HUDEP-2 (cell line): ENCODE measurements around the gene RHOH.
"Not testable (repeated sequence)": the region's sequence is repeated elsewhere in the genome, so short reads cannot be mapped to it uniquely, and the experiment has no call there.

ENCODE experiments used
- DNase-seq, 76 experiments: peaks; one replicate each; lab custom pipeline; 2025; ENCODE audit not compliant: unreplicated experiment in 76 of 76; lab: John Stamatoyannopoulos, UW

Gene RHOH, protein sequence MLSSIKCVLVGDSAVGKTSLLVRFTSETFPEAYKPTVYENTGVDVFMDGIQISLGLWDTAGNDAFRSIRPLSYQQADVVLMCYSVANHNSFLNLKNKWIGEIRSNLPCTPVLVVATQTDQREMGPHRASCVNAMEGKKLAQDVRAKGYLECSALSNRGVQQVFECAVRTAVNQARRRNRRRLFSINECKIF

DNA sequence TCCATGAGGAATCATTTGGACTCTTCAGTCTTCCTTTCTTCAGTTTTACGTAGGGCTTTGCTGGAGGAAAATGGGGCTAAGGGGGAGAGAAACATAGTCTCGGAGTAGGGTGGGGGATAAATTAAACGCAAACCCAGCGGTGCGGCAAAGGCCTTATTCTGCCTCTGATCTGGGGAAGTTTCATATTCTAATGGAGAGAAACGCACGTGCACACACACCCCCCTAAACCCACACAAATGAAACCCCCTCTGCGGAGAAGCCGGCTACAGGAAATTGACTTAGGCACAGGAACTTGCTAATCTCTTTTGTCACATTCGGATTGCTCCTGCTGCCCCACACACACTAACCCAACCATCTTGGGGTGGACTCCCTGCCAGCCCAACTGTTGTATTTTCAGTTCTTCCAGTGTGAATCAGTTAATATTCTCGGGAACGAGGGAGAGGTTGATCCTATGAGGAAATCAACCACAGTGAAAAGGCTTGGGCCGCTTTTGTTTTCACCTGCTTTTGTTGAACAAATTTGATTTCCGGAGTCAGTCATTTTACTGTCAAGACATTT is at the start of gene RHOH:
RHOH (plus strand) TSS at position 308 of the 558 bp plus-strand sequence. CDS start 46,356 bp downstream, outside the sequence.
- DNase-seq = peak in 39 of 76 experiments; percentile 3 to 46 (median 20)

GRCh38 chr4:40147490-40147889 is 49.3 kb upstream of the RHOH start:
- DNase-seq = not testable (repeated sequence)

DNA sequence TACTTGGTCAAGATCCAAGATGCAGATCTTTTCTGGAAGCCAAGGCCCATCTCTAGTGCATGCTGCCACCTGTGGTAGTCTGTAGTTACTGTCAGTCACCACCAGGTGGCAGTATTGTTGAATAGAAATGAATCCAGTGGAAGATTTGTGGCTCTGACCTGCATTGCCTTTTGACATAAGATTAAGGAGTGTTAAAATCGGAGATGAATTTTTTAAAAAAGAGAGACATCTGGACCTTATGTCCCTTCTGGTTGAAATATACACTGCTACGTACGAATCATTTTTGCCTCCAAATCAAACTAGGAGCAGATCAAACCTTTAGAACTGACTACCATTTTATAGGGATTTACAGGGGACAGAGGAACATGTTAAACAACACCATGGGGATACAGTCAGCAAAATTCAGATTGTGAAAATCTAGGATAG is 46.9 kb upstream of the RHOH start:
- DNase-seq = peak in 72 of 76 experiments; percentile 3 to 85 (median 57)

GRCh38 chr4:40150932-40151331 is 45.9 kb upstream of the RHOH start:
- no peak for DNase-seq

- DNase-seq = no peak
Observed at GRCh38 chr4:40152637-40153036, 44.2 kb upstream of the RHOH start.

DNA sequence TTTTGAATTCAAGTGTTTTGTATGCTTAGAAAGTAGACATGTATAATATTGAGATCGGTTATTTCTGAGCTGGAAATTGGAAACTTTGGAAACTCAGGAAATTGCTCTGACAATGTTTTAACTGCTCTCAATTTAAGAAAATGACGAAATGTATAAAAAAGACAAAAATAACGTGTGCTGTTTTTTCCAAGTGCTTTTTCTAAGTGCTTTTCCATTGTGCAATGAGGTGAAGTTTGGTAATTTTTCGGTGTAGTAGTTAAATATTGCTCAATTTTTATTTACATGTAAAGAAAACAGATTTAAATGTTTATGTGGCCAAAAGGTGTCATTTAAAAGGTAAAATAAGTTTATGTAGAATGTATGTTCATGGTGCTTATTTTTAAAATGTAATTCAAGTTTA is 39.4 kb upstream of the RHOH start:
- no peak for DNase-seq

DNA sequence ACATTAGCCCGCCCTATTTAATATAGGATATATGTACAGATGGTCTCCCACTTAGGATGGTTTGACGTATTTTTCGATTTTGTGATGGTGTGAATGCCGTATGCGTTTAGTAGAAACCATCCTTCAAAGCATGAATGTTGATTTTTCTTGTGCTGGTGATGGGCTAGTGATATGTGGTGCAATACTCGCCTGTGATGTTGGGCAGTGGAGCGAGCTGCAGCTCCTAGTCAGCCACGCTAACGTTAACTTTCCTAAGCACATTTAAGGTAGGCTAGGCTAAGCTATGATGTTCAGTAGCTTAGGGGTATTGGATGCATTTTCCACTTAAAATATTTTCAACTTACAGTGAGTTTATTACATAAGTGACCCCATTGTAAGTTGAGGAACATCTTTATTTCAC is 36.6 kb upstream of the RHOH start:
- DNase-seq = no peak

GRCh38 chr4:40164459-40164858 is 32.4 kb upstream of the RHOH start:
- peak in 1 of 76 experiments; percentile 7 for DNase-seq

DNA sequence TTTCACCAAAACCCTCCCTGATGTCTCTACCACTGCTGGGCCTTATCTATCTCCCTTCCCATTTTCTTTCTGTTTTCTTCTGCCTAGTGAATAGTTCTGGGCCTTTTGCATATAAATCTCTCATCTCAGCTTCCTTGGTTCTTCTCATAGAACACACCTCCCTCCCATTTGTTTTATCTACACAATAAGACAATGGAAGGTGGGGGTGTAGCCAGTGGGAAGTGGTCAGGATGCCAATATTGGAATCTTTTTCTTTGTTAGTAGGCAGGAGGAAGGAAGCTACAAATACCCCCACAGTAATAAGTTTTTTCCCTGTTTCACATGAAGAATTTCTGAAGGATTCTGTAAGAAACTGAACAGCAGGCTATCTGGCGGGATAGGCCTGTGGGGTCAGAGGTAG is 30.9 kb upstream of the RHOH start:
- DNase-seq = no peak

GRCh38 chr4:40168070-40168469 is 28.8 kb upstream of the RHOH start:
- no peak for DNase-seq

DNA sequence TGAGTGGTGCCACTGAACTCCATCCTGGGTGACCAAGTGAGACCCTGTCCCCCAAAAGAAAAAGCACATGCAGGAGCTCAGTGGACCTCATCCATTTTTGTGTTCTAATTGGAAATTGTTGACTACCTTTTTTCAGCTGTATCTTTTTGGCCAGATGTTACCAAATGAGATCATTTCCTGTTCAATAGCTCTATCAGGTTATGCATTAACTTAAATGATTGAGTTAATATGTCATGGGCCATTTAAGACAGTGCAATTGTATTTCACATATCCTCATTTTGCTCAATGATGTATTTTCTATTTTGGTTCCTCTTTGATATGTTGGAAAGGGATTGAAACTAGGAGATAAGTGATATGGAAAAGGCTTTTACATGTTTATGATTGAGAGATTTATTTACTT is 26.2 kb upstream of the RHOH start:
- DNase-seq = no peak

DNA sequence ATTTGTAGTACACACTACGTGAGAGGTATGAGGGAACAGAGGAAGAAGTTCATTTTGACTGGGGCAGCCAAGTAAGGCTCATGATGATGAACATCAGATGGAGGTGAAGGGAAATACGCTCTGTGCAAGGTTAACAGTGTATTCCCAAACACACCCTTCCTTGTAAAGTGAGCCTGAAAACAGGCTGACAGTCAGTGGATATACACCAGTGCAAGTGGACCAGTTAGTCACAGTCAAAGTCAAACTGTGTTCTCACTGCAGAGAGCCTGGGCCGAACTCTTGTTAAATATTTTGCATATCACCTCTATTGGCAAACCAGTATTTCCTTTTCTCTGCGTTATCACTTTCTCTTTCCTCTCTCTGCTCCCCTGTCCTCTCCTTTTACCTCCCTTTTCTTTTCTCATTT is 23.4 kb upstream of the RHOH start:
- DNase-seq = no peak

- no peak for DNase-seq
Observed at GRCh38 chr4:40176602-40177001, 20.2 kb upstream of the RHOH start.

DNA sequence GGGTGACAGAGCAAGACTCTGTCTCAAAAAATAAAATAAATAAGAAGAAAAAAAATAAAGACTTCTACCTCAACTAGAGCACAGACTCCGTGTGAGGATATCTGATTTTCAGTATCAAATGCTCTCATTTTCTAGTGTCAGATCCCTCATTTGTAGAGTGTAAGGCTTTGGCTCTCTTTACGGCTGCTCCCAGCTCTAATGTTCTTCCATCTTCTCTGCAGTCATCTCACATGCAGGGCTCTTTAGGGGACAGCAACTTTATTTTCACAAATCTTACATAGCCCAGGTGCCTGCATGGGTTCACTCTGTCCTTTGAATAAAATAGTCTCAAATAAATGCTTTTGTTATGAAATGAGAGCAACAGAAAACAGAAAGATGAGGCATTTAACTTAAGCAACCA is 19.2 kb upstream of the RHOH start:
- no peak for DNase-seq

DNA sequence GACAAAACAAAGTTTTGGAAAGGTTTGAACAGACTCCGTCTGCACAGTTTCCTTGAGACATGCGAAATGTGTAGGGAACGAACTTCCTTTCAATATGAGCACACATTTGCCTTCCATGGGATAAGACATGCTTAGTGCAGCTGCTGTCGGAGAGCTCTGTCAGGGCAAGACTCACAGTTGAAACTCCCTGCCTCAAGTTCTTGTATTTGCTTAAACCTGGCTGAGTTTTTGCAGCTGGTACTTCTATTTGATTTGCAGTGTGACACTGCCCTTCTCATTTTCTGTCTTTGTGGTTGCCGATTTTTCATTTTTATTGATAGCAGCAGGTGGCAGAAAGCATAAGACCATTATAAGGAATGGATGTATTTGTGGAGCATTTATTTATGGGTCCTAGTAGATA is 18.2 kb upstream of the RHOH start:
- DNase-seq = no peak

DNA sequence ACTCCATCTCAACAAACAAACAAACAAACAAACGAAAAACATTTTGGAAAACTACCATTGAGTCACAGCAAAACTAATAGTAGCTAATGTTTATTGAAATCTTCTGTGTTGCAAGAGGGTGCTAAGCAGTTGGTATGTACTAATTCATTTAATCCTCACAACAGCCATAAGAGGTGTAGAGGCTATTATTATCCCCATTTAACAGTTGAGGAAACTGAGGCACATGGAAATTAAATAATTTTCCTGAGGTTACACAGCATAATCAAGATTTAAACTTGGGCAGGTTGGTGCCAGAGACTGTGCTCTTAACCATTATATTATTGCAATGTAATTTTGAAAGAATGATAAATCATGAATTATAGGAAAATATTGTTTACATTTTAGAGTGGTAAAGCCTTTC is 17.5 kb upstream of the RHOH start:
- DNase-seq = no peak

- no peak for DNase-seq
Observed at GRCh38 chr4:40180356-40180755, 16.5 kb upstream of the RHOH start.

DNA sequence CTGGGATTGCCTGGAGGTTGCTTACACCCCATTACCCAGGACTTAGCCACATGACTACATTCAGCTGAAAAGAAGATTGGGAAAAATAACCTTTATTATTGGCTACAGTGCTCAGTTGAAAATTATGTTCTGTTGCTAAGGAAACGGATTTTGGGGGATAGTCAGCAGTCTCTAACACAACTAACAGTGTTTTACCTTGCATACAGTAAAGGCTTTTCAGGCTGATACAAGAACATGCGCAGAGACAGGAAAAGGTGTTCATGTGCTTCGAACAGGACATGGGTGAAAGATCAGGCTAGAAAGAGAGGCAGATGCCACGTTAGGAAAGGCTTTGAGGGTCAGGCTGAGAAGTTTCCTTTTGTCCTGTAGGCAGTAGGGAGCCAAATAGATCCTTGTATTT is 14.8 kb upstream of the RHOH start:
- no peak for DNase-seq

DNA sequence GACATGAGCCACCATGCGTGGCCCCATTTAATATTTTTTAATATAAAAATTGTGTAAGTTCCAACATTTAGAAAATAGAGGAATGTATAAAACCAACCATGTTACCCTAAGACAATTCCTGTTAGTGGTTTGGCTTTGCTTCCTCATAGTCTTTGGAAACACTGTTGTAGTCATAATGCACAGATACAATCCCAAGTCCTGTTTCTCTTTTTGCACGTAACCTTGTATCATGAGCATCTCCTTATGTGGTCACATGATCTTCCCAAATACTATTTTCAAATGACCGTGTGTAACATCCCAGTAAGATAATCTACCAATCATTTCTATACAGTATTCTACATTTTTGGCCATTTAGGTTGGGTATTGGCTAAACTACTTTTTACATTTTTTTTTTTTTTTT is 13.9 kb upstream of the RHOH start:
- no peak for DNase-seq

DNA sequence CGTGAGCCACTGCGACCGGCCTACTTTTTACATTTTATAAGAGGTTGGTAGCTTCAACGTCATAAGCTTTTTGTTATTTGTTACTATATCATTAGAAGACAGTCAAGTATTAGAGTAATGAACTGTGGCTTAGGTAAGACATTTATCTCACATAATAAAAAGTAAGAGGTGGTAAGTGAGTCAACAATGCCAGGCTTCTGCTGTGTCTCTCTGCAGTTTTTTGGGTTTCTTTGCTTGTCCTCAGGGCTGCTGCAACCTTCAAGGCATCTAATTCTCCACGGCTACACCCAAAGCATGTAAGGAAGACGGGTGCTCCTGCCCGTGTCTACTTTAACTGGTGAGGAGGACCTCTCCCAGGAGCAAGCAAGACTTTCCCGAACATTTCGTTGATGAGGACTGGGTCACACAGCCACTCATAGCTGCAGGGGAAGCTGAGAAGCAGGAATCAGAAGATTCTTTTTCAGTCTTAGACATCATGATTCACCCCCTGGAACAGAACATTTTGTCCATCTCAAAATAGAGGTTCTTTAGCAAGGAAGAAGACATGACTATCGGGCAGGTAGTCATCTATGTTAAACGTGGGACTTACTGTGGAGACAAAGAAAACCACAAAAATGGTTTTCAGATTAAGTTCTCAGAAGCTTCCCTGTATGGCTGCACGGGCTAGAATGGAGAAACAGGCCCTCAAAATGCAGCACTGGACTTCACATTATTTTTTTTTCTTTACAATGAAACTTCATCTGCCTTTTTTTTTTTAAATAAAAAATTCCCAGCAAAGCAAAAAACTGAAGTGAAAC is 13.0 kb upstream of the RHOH start:
- DNase-seq = no peak

DNA sequence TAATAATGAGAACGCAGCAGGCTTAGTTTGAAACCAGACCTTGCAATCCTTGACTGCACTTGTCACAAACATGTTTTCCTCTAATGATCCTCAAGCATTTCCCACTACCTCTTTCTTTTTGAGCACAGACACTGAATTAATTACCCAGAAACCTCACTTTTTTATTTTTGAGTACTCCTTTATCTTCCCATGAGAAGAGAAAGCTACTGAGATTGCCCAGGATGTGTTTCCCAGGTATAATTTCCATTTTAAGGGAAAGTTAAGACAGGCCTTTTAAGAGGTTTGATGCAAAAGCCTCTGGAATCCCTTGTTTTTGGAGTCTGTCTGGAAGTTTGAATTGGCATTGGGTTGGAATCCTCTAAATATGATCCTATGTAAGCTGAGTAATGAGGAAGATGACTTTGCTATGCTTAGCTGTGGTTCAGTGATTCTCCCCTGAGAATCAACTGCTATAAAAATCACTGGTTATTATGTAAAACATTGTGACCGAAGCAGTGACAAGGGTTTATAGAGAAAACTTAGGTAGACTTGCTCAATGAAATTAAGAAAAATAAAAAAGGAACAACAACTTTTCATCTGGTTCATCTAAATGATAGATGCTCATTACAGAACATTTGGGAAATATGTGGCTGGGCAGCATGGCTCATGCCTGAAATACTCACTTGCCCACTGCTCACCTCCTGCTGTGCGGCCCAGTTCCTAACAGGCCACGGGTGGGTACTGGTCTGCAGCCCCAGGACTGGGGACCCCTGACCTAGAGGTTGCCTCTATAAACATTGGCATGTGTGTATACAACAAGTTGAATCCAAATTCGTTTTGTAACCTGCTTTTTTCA is 10.8 kb upstream of the RHOH start:
- DNase-seq = no peak
